Stimulated activated CD4-positive, alpha-beta T cell treated with anti-CD3 and anti-CD28 coated beads, Interleukin-1b, Interleukin-23, amount 100 ng/mL, for 48 hours (primary cell): ENCODE measurements around the gene TAC4.

Experiments used
- DNase-seq: peaks from one replicate; pipeline ENCODE4 v3.0.0-alpha.2; 2020

Gene TAC4

DNA sequence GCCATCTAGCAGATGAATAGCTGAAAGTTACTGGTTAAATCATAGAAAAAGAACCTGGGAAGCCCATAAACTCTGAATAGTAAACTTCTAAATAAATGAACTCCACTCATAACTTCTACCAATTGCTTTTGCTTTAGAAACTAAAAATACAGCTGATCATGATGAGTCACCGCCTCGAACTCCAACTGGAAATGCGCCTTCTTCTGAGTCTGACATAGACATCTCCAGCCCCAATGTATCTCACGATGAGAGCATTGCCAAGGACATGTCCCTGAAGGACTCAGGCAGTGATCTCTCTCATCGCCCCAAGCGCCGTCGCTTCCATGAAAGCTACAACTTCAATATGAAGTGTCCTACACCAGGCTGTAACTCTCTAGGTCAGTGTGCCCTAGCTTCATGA, 49.7 kb downstream of the TAC4 start:
- no peak for DNase-seq

DNA sequence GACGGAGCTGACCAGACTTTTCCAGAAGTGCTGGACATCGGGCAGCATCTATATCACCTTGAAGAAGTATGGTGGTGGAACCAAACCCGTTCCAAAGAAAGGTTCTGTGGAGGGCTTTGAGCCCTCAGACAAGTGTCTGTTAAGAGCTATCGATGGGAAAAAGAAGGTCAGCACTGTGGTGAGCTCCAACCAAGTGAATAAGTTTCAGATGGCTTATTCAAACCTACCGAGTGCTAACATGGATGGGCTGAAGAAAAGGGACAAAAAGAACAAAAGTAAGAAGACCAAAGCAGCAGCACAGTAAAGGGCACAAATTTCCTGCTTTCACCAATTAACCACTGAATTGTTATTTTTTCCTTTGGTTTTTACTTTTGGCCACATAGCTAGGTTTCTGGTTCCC, 52.5 kb downstream of the TAC4 start:
- no peak for DNase-seq

DNA sequence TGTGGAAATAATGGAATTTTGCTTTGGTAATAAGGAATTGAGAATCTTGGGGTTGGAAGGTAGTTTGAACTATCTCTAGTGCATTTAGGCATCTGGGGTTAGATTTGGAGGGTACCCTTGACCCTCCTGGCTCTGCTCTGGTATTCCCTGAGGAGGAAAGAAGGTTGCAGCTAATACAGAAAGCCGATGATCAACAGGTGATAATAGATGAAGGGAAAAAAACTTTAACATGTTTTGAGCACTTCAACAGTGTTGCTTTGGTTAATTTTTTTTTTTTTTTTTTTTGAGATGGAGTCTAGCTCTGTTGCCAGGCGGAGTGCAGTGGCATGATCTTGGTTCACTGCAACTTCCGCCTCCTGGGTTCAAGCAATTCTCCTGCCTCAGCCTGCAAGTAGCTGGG, 54.6 kb downstream of the TAC4 start:
- DNase-seq: no peak

DNA sequence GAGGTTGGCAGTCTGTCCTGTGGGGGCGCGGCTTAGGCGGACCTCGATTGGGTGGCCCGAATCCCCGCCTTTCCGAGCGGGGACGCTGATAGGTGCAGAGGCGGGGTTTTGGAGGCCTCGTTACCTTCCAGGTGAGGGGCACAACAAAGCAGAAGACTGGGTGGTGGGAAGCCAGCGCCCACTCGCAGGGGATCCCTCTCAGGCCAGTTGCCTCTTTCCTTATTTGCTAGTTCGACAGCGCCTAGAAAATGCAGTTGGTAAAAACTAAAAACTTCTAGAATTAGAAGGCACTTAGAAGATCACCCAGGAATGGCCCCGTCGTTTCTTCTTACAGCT, 58.7 kb downstream of the TAC4 start:
- DNase-seq: no peak

DNA sequence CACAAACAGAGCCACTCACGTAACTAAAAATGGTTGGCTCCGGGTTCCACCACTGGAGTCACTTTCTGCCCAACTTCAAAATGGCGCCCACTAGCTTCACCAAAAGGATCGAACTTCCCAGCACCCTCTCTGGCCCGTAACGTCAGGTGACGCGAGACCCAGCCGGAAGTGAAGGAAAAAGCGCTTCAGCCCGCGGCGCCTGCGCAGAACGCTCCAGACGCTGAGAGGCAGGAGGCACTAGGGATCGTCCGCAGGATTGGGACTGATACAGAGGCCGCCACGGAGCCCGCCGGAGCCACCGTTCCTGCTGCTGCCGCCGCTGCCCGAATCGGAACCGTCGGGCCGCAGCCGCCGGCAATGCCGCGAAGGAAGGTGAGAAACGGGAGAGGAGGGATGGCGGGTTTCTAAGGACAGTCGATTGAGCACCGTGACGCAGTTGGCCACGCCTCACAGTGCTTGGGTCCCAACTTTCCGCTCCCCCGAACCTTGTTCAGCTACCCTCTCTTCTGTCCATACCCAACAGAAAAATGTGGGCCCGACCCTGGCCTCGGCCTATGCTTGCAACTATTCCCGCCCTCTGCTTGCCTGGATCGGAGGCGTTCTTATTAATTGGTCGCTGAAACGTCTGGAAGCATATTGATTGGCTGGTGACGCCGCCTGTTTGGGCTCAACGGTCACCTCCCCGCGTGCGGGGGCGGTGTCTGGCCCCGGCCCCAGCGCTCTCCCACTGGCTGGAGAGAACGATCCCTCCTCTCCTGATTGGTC, 59.2 kb downstream of the TAC4 start, which contains the start of gene KAT7:
KAT7 (plus strand) TSS at position 204 of the 765 bp plus-strand sequence; CDS start at position 358, 154 bp downstream.
- peak; percentile 99 for DNase-seq
